ENCODE measurements around the gene PLXNA4.

The PLXNA4 gene

DNA sequence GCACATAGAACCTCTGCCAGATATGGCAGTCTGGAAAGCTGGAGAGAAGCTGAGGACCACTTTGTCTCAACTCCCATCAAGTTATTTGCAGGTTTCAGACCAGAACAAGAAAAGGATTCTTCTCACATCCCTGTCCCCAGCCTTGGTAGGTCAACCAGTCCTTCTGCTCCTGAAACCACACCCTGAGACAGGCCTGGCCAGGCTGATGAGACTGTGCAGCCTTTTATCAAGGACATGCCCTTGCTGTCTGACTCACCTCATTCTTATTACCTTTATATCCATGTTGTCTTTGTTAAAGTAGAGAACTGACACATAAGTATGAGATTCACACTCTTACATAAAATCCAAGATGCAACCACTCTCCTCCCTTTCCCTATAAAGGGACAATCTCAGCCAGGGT lies 354.9 kb downstream of the PLXNA4 start:
- in situ Hi-C loops (cut with MboI; ENCODE audit: low sequenced_read_pairs, unreplicated experiment) = no loop called here
- DNase-seq (ENCODE audit: low spot score) = no peak
- TF ChIP-seq, protein P1, sequence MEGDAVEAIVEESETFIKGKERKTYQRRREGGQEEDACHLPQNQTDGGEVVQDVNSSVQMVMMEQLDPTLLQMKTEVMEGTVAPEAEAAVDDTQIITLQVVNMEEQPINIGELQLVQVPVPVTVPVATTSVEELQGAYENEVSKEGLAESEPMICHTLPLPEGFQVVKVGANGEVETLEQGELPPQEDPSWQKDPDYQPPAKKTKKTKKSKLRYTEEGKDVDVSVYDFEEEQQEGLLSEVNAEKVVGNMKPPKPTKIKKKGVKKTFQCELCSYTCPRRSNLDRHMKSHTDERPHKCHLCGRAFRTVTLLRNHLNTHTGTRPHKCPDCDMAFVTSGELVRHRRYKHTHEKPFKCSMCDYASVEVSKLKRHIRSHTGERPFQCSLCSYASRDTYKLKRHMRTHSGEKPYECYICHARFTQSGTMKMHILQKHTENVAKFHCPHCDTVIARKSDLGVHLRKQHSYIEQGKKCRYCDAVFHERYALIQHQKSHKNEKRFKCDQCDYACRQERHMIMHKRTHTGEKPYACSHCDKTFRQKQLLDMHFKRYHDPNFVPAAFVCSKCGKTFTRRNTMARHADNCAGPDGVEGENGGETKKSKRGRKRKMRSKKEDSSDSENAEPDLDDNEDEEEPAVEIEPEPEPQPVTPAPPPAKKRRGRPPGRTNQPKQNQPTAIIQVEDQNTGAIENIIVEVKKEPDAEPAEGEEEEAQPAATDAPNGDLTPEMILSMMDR (IDR thresholded peaks at IDR 0.05; ENCODE audit: borderline replicate concordance, control extremely low read depth, extremely low read depth, insufficient read depth, missing control alignments) = no peak

DNA sequence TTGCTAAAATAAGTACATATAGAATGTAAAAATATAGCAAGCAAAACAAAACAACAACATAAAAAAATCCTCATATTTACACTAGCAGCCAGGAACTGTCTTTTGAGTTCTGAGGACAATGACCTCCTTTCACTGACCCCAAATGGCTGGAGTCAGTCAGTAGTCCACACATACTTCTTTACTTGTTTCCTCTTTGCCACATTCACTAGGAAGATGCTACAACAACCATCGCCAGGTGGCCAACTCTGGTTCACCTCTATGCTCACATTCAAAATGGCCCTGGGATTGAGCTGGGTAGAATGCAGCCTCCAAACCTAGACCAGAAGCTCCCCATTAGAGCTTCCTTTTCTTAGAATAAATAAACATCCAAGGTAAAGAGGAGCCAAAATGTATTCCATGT lies 356.2 kb downstream of the PLXNA4 start:
- TF ChIP-seq, protein P1 (IDR thresholded peaks at IDR 0.05; ENCODE audit: borderline replicate concordance, control extremely low read depth, extremely low read depth, insufficient read depth, missing control alignments) = no peak
- DNase-seq (ENCODE audit: low spot score) = no peak
- in situ Hi-C loops (cut with MboI; ENCODE audit: low sequenced_read_pairs, unreplicated experiment) = no loop called here

DNA sequence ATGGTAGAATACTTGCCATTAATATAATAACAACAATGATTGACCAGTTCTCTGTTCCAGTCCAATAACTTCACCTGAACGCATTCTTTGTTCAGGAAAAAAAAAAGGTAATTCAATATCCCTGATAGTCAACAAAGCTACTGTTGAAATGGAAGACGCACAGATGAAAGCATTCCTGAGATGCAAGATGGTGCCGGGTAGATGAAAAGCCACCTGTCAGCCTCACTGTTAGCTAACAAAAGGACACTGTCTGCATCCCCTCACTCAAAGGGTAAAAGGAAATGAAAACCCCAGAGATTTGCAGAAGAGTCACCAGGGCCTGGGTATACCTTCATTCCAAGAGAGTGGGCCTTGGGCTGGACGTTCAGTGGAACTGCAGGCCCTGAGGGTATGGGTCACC lies 357.4 kb downstream of the PLXNA4 start:
- DNase-seq (ENCODE audit: low spot score) = no peak
- TF ChIP-seq, protein P1 (IDR thresholded peaks at IDR 0.05; ENCODE audit: borderline replicate concordance, control extremely low read depth, extremely low read depth, insufficient read depth, missing control alignments) = no peak
- in situ Hi-C loops (cut with MboI; ENCODE audit: low sequenced_read_pairs, unreplicated experiment) = no loop called here

DNA sequence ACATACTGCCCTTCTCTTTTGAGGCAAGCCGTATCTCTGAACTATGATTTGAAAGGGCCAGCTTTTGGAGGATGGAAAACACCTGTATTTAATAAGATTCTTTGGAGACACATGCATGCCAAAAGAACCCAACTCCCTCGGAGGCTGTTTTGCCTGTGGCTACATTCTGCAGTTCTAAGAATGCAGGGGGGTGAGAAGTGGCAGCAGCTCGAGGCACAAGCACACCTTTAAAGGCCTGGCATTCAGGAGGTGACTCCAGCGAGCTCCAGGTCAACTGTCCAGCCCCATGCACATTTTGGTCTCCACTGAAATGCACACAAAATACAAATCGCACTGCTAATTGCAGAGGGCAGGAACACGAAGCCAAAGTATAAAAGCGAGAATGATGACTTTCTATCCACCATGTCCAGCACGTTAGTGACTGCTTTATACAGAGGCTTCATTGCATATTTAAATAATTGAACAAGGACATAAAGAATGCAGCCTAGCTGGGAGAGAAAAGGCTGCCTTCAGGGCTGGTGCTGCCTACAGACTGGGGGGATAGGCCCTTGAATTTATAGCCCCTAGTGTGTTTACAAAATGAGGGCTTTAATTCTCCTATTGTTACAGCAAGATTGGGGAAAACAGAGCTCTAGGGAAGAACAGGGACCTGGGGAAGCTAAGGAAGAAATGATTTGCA lies 359.3 kb downstream of the PLXNA4 start:
- TF ChIP-seq, protein P1 (IDR thresholded peaks at IDR 0.05; ENCODE audit: borderline replicate concordance, control extremely low read depth, extremely low read depth, insufficient read depth, missing control alignments) = no peak

DNA sequence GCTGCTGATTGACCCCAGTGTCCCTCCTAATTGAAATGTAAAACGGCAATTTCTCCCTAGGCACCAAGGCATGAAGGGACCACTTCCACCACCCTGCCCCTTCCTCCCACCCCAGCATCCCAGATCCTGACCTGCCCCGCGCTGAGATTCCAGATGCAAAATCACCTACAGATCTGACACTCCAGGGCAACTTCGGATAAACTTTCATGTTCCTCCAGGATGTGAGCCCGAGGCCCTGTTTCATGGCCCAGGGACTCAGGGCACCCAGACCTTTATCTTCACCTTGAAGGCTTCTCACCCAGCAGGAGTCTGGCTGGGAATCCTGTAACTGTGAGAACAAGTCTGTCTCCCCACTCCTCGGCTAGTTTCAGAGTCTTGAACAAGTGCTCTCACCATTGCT lies 361.8 kb downstream of the PLXNA4 start:
- DNase-seq (ENCODE audit: low spot score) = no peak
- in situ Hi-C loops (cut with MboI; ENCODE audit: low sequenced_read_pairs, unreplicated experiment) = no loop called here
- TF ChIP-seq, protein P1 (IDR thresholded peaks at IDR 0.05; ENCODE audit: borderline replicate concordance, control extremely low read depth, extremely low read depth, insufficient read depth, missing control alignments) = no peak

More for the DNA sequence above, 359.3 kb downstream of the PLXNA4 start:
- in situ Hi-C loops (cut with MboI; ENCODE audit: low sequenced_read_pairs, unreplicated experiment) = no loop called here
- DNase-seq (ENCODE audit: low spot score) = no peak

DNA sequence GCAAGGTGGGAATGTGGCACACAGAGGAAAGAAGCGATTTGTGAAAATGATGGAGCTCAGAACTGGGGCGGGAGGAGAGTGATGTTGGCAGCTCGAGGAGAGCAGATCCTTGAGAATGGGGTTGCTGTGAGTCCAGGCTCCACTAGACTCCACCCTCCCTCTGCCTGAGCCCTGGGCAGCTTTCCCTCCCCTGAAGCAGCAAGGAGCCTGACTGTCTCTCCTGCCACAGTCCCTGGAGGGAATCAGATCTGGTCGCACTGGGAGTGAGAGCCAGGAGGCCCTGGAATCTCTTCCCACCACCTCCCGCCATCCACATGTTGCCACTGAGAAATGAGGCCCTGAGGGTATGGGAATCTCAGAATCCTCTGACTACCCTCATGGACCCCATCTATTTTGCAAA lies 362.7 kb downstream of the PLXNA4 start:
- in situ Hi-C loops (cut with MboI; ENCODE audit: low sequenced_read_pairs, unreplicated experiment) = no loop called here
- TF ChIP-seq, protein P1 (IDR thresholded peaks at IDR 0.05; ENCODE audit: borderline replicate concordance, control extremely low read depth, extremely low read depth, insufficient read depth, missing control alignments) = no peak
- DNase-seq (ENCODE audit: low spot score) = no peak

All from GM13976 (cell line).